SK-N-MC (cell line): ENCODE data around the gene SUPT20HL1.
"Not testable (repeated sequence)": the region's sequence is repeated elsewhere in the genome, so short reads cannot be mapped to it uniquely, and the experiment has no call there.

Experiments
- DNase-seq: peaks from one replicate; pipeline ENCODE4 v3.0.0-alpha.2; 2011; ENCODE audit warnings: low read depth, low spot score
- H3K27ac ChIP-seq: fragments of 200-600 bp; sonication (generic); 2 replicates; pipeline ENCODE4 v1.5.1; 2016; ENCODE audit warnings: mixed run types
- H3K36me3 ChIP-seq: fragments of 200-600 bp; sonication (generic); 2 replicates; pipeline ENCODE4 v1.6.1; 2017; ENCODE audit warnings: antibody characterized with exemption, low read length, mixed read lengths; ENCODE audit not compliant: insufficient read depth
- H3K4me3 ChIP-seq: fragments of 200-600 bp; sonication (generic); 2 replicates; pipeline ENCODE4 v1.5.1; 2016
- H3K9ac ChIP-seq: fragments of 200-600 bp; sonication (generic); 2 replicates; pipeline ENCODE4 v1.8.0; 2017; ENCODE audit warnings: mixed run types, mixed read lengths; ENCODE audit not compliant: insufficient read length
- H3K9me3 ChIP-seq: fragments of 200-600 bp; sonication (generic); 2 replicates; pipeline ENCODE4 v1.6.1; 2017; ENCODE audit warnings: low read depth, mild to moderate bottlenecking, antibody characterized with exemption, low read length, moderate library complexity, mixed read lengths
- EZH2 ChIP-seq: fragments of 200-600 bp; sonication (generic); IDR thresholded peaks from one replicate; pipeline ENCODE4 v1.6.1; 2017; ENCODE audit warnings: antibody characterized with exemption
- FOXP2 ChIP-seq: optimal IDR thresholded peaks from 2 replicates; pipeline ENCODE3; 2011; ENCODE audit warnings: mild to moderate bottlenecking, moderate library complexity; ENCODE audit not compliant: insufficient read depth; ENCODE audit errors: extremely low read length, control extremely low read depth
- POLR2AphosphoS5 ChIP-seq: IDR thresholded peaks from 2 replicates; pipeline ENCODE4 v1.6.1; 2012; ENCODE audit warnings: mild to moderate bottlenecking, low read depth, low read length, borderline replicate concordance

Gene SUPT20HL1

DNA sequence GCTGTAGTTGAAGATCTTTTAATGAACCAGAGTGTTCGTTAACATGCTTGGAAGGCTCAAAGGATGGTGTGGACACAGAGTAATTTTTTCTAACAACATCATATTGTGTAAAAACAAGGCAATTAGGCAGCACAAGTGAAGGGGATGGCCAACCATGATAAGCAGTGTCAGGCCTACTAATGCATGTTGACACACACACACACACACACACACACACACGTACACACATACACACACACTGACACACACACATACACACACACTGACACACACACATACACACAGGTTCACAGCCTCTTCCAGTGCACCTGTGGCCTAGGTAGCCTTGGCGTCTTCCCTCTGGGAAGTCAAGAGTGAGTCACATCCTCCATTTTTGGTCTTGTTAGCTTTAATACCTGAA, at the start of gene SUPT20HL1:
SUPT20HL1 (plus strand) TSS at position 368 of the 400 bp plus-strand sequence. CDS start 2,122 bp downstream, outside the sequence.
- Histone ChIP-seq H3K36me3 (no peaks in the 10 kb centered on the region), H3K9me3 (no peaks in the 10 kb centered on the region), H3K4me3 (no peak within 1 kb of the TSS), H3K27ac (no peak within 1 kb of the TSS), H3K9ac (no peak within 1 kb of the TSS)
- DNase-seq, result no peak
- TF ChIP-seq FOXP2 (no peak), EZH2 (no peak), POLR2AphosphoS5 (no peak)

DNA sequence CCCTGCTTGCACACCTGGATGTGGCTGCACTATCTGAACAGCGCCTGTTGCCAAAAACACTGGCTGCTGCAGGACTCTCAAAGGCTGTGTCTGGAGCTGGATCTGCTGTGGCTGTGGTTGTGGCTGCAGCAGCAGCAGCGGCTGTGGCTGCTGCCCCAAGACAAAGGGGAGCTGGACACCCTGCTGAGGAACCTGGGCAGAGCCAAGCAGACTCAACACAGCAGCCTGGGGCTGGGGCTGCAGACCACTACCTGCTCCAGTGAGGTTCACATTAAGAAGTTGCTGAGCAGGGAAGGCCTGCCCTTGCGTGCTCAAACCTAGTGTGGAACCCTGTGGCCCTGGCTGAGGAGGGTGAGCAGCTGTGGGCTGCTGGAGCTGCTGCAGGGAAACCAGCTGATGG, 49.5 kb upstream of the SUPT20HL1 start:
- H3K36me3 ChIP-seq, DNase-seq, H3K9me3 ChIP-seq, H3K9ac ChIP-seq, H3K4me3 ChIP-seq, H3K27ac ChIP-seq: not testable (repeated sequence)

DNA sequence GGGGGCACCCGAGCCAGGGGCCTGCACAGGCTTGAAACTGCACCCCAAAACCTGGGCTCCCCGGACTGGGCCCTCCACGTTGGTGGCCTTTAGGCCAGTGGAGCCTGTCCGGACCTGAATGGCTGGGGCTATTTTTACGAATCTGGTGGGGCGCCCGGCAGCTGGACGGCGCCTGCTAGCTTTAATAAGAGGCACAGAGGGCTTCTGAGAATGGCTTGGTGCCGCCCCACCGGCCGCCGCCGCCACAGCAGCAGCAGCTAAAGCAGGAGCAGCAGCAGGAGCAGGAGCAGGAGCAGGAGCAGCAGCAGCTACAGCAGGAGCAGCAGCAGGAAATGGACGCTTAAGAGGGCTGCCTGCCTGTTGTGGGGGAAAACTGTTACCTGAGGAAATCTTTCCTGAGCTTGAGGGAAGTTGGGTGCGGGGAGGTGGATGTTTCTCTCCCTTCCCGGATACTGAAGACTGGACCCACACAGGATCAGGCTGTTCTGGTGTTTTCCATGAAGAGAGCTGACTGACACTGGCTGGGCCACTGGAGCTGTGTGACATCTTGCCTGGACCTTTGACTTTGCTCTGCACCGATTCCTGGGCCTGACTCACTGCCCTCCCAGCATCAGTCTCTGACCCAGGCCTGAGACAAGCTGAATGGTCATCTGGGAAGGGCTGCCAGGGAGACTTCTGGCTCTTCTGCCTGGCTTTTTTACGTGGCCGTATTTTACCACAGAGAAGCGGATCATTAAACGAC, 48.8 kb upstream of the SUPT20HL1 start:
- not testable (repeated sequence) for DNase-seq, H3K9me3 ChIP-seq, H3K9ac ChIP-seq, H3K27ac ChIP-seq, H3K4me3 ChIP-seq, H3K36me3 ChIP-seq

DNA sequence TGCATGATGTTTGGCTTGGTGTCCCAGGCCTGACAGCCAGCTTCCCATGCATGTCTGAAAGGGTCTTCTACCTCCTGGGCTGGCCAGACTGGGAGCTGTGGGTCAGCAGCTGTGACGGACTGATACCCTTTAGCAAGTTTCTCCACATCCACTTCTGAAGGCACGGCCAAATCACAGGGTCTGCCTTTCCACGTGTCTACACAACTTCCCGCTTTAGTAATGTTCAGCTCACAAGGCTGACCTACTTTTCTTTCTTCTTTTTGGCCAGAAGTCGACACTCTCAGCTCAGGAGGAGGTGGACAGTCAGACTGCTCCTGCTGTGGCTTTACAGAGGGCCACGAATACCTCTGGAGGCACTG, 48.2 kb upstream of the SUPT20HL1 start:
- not testable (repeated sequence) for H3K9me3 ChIP-seq, H3K27ac ChIP-seq, DNase-seq, H3K36me3 ChIP-seq, H3K4me3 ChIP-seq, H3K9ac ChIP-seq

DNA sequence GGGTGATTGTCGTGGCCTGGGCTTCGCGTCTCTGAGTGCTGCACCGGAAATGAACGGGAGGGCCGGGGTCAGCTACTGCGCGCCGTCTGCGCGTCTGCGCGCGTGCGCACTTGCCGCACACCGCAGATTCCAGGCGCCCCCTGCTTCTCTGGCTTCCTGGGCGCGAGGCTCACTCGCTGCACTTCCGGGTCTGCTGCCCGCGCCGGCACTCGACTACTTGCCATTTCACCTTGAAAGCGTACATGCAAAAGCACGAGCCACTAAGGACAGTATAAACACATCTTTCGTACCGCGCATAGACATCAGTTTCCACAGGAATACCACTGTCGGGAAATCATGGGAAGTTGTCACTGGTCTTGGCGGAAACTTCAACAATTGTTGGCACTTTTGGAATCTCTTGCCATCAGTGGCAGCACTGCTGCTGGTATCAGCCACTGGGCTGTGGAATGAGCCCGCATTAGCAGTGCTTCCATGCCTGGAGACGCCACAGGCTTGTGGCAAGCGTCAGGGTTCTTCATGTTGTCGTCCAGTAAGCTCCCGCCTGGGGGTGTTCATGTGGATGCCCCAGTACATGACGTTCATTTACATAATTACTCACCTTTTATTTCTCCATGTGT, 46.3 kb upstream of the SUPT20HL1 start, which contains the start of gene SUPT20HL2:
SUPT20HL2 (minus strand) TSS at position 51 of the 617 bp plus-strand sequence. CDS start 754 bp downstream, outside the sequence.
- Histone ChIP-seq H3K9ac (no peak within 1 kb of the TSS), H3K4me3 (no peak within 1 kb of the TSS), H3K9me3 (no peaks in the 10 kb centered on the region), H3K27ac (no peak within 1 kb of the TSS), H3K36me3 (no peaks in the 10 kb centered on the region)
- TF ChIP-seq EZH2 (no peak), POLR2AphosphoS5 (no peak), FOXP2 (no peak)
- DNase-seq, result no peak

DNA sequence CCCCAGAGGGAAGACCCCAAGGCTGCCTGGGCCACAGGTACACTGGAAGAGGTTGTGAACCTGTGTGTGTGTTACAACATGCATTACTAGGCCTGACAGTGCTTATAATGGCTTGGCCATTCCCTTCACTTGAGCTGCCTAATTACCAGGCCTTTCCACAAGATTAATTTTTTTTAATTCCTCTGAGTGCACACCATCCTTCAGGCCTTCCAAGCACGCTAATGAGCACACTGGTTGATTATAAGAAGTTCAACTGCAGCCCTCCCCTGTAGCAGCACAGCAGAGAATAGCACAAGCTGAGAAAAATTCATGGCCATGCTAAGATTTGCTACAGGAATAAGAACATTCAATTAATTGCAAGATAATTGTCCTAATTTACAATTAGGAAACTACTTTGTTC, 44.3 kb upstream of the SUPT20HL1 start:
- Histone ChIP-seq H3K9ac (no peak overlapping the region), H3K9me3 (no peaks in the 10 kb centered on the region), H3K4me3 (no peak overlapping the region), H3K36me3 (no peaks in the 10 kb centered on the region), H3K27ac (no peak overlapping the region)
- TF ChIP-seq EZH2, result no peak
- no peak for TF ChIP-seq FOXP2
- TF ChIP-seq POLR2AphosphoS5, result no peak
- DNase-seq, result no peak

DNA sequence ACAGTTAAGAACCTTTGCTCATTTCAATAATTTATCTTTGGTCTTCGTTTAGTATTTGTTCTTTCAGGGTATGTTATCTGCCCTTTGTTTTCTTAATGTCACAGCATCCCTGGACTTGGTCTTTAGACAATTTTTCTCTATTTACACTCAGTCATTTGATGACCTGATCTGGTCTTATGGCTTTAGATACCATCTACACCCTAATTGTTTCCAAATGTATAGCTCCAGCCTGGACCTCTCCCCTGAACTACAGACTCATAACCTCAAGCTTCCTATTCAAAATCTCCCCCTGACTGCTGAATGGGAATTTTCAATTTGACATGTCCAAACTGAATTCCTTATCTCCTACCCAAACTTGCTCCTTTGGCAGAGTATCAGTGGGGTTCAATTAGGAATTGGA, 42.9 kb upstream of the SUPT20HL1 start:
- no peak overlapping the region for H3K4me3 ChIP-seq
- H3K36me3 ChIP-seq, result no peaks in the 10 kb centered on the region
- no peak overlapping the region for H3K9ac ChIP-seq
- TF ChIP-seq FOXP2, result no peak
- TF ChIP-seq EZH2, result no peak
- no peak for TF ChIP-seq POLR2AphosphoS5
- H3K27ac ChIP-seq, result no peak overlapping the region
- DNase-seq, result no peak
- H3K9me3 ChIP-seq, result no peaks in the 10 kb centered on the region

DNA sequence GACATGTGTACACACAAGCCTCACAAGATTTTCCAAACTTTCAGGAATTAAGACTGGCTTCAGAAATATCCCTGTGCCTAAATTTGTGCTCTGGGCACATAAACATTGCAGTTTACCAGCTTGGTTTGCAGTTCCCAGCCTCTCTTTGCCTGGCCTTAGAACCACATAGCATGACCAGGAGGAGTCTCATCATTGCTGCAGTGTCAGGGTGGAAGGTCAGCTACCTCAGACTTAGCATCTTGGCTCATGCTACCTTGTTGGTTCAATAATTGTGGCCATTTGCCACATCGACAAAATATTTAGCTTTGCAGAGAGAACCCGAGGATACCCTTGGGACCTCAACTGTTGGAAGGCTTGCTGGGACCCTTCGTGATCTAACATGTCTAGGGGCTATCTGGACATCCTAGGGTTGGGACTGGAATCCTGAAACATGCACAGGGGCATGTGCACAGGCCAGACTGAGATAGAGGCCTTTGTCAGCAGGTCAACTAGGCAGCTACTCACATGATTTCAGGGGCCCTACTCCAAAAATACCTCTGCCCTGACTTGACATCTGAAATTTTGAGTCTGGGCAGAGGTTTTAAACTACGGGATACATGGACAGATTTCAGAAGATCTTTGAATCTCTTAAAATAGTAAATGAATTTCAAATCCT, 38.6 kb upstream of the SUPT20HL1 start:
- no peak for DNase-seq
- no peak overlapping the region for H3K27ac ChIP-seq
- H3K9ac ChIP-seq, result no peak overlapping the region
- no peaks in the 10 kb centered on the region for H3K36me3 ChIP-seq
- H3K4me3 ChIP-seq, result no peak overlapping the region
- H3K9me3 ChIP-seq, result no peaks in the 10 kb centered on the region
- TF ChIP-seq FOXP2 (no peak), EZH2 (no peak), POLR2AphosphoS5 (no peak)

DNA sequence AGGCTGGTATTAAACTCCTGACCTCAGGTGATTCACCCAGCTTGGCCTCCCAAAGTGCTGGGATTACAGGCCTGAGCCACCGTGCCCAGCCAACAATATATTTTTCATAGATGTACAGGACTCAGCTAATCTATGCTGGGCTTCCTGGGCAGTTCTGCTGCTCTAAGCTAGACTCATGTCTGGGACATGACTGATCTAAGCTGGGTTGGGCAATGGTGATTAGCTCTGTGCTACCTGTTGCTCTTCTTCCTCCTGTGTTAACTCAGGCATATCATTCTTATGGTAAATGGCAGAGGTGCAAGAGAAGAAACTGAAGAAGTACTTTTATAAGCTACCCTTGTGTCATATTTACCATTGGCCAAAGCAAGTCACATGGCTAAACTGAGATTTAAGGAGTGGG, 35.2 kb upstream of the SUPT20HL1 start:
- Histone ChIP-seq H3K27ac (no peak overlapping the region), H3K9me3 (no peaks in the 10 kb centered on the region), H3K9ac (no peak overlapping the region), H3K36me3 (no peaks in the 10 kb centered on the region), H3K4me3 (no peak overlapping the region)
- DNase-seq, result no peak
- TF ChIP-seq FOXP2, result no peak
- no peak for TF ChIP-seq POLR2AphosphoS5
- no peak for TF ChIP-seq EZH2
